Neural progenitor cell (in vitro differentiated cells): ENCODE results near the gene FECH. TPM values are rescaled to one million over a fixed set of nuclear protein-coding genes. Genes with fewer than 3 reads are reported as not detected.

ENCODE experiments used
- DNase-seq: peaks from one replicate; pipeline ENCODE4 v3.0.0-alpha.2; 2016; ENCODE audit warnings: low spot score
- H2AFZ ChIP-seq: fragments of 200-600 bp; sonication (generic); replicated peaks from 2 replicates; pipeline ENCODE4 v1.6.1; 2016; ENCODE audit warnings: antibody characterized with exemption
- H3F3A ChIP-seq: fragments of 200-600 bp; sonication (generic); 2 replicates; pipeline ENCODE4 v1.6.1; 2016; ENCODE audit warnings: antibody characterized with exemption, low read depth
- H3K27ac ChIP-seq: fragments of 200-600 bp; sonication (generic); 2 replicates; pipeline ENCODE4 v1.5.1; 2016; ENCODE audit warnings: mild to moderate bottlenecking
- H3K27me3 ChIP-seq: fragments of 200-600 bp; sonication (generic); 2 replicates; pipeline ENCODE4 v1.6.1; 2016; ENCODE audit warnings: mild to moderate bottlenecking, moderate library complexity
- H3K36me3 ChIP-seq: fragments of 200-600 bp; sonication (generic); 2 replicates; pipeline ENCODE4 v1.5.1; 2016
- H3K4me1 ChIP-seq: fragments of 200-600 bp; sonication (generic); 2 replicates; pipeline ENCODE4 v1.6.1; 2016; ENCODE audit warnings: mixed run types
- H3K4me2 ChIP-seq: fragments of 200-600 bp; sonication (generic); 2 replicates; pipeline ENCODE4 v1.6.1; 2016
- H3K4me3 ChIP-seq: fragments of 200-600 bp; sonication (generic); 2 replicates; pipeline ENCODE4 v1.5.1; 2016
- H3K79me2 ChIP-seq: fragments of 200-600 bp; sonication (generic); 2 replicates; pipeline ENCODE4 v1.6.1; 2016; ENCODE audit warnings: low read depth
- H3K9ac ChIP-seq: fragments of 200-600 bp; sonication (generic); 2 replicates; pipeline ENCODE4 v1.6.1; 2016
- H3K9me3 ChIP-seq: fragments of 200-600 bp; sonication (generic); 2 replicates; pipeline ENCODE4 v1.5.1; 2016; ENCODE audit warnings: low read depth
- H4K20me1 ChIP-seq: fragments of 200-600 bp; sonication (generic); 2 replicates; pipeline ENCODE4 v1.6.1; 2016; ENCODE audit warnings: low read depth
- H3K27ac Mint-ChIP-seq: 3 replicates; pipeline ENCODE4 v1.8.0; 2021; ENCODE audit warnings: mixed read lengths
- H3K27me3 Mint-ChIP-seq: 2 replicates; pipeline ENCODE4 v1.8.0; 2022; ENCODE audit warnings: low read depth, mild to moderate bottlenecking, inconsistent platforms, moderate library complexity, mixed read lengths; ENCODE audit not compliant: insufficient read depth
- H3K36me3 Mint-ChIP-seq: 3 replicates; pipeline ENCODE4 v1.8.0; 2021; ENCODE audit warnings: mixed read lengths
- H3K4me1 Mint-ChIP-seq: 3 replicates; pipeline ENCODE4 v1.8.0; 2021; ENCODE audit warnings: mixed read lengths
- H3K4me3 Mint-ChIP-seq: 3 replicates; pipeline ENCODE4 v1.8.0; 2021; ENCODE audit warnings: mild to moderate bottlenecking, moderate library complexity, mixed read lengths
- H3K9me3 Mint-ChIP-seq: 3 replicates; pipeline ENCODE4 v1.8.0; 2020; ENCODE audit warnings: mixed read lengths
- EZH2 ChIP-seq: fragments of 200-600 bp; sonication (generic); IDR thresholded peaks from 2 replicates; pipeline ENCODE4 v1.6.1; 2017; ENCODE audit warnings: antibody characterized with exemption, mild to moderate bottlenecking, moderate library complexity
- EZH2phosphoT487 ChIP-seq: fragments of 200-600 bp; sonication (generic); IDR thresholded peaks from 2 replicates; pipeline ENCODE4 v1.6.1; 2017; ENCODE audit warnings: antibody characterized with exemption
- total RNA-seq: library from RNA; depleted of rRNA; stranded (reverse); fragments of >200 nt; gene quantifications from 2 replicates; pipeline ENCODE4 v1.2.3, GENCODE V29; 2015; ENCODE audit warnings: low replicate concordance
- TF ChIP-seq, protein P1 (sequence below): fragments of 200-600 bp; sonication (generic); IDR thresholded peaks from 2 replicates; pipeline ENCODE4 v1.5.1; 2017; ENCODE audit warnings: antibody characterized with exemption, mild to moderate bottlenecking

Gene FECH
- total RNA-seq, 1 donor from 2014 or later: 16.4 TPM

- no peaks in the 10 kb centered on the region for H3K4me1 Mint-ChIP-seq
- H3K4me3 ChIP-seq: no peak overlapping the region
- H2AFZ ChIP-seq: no peak overlapping the region
- H3K36me3 Mint-ChIP-seq: peaks cover 17% of the 10 kb centered on the region
- peaks cover 2% of the 10 kb centered on the region for H3K27me3 Mint-ChIP-seq
- no peaks in the 10 kb centered on the region for H3K36me3 ChIP-seq
- no peaks in the 10 kb centered on the region for H4K20me1 ChIP-seq
- DNase-seq: no peak
- TF ChIP-seq EZH2 (no peak), EZH2phosphoT487 (no peak)
- TF ChIP-seq, protein P1, sequence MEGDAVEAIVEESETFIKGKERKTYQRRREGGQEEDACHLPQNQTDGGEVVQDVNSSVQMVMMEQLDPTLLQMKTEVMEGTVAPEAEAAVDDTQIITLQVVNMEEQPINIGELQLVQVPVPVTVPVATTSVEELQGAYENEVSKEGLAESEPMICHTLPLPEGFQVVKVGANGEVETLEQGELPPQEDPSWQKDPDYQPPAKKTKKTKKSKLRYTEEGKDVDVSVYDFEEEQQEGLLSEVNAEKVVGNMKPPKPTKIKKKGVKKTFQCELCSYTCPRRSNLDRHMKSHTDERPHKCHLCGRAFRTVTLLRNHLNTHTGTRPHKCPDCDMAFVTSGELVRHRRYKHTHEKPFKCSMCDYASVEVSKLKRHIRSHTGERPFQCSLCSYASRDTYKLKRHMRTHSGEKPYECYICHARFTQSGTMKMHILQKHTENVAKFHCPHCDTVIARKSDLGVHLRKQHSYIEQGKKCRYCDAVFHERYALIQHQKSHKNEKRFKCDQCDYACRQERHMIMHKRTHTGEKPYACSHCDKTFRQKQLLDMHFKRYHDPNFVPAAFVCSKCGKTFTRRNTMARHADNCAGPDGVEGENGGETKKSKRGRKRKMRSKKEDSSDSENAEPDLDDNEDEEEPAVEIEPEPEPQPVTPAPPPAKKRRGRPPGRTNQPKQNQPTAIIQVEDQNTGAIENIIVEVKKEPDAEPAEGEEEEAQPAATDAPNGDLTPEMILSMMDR: no peak
- H3K4me2 ChIP-seq: no peak overlapping the region
- no peaks in the 10 kb centered on the region for H3K79me2 ChIP-seq
- H3F3A ChIP-seq: no peaks in the 10 kb centered on the region
- no peaks in the 10 kb centered on the region for H3K9me3 Mint-ChIP-seq
- no peaks in the 10 kb centered on the region for H3K9me3 ChIP-seq
- no peak overlapping the region for H3K9ac ChIP-seq
- no peak overlapping the region for H3K27ac Mint-ChIP-seq
- H3K27me3 ChIP-seq: no peaks in the 10 kb centered on the region
- H3K27ac ChIP-seq: no peak overlapping the region
- no peaks in the 10 kb centered on the region for H3K4me1 ChIP-seq
- H3K4me3 Mint-ChIP-seq: no peak overlapping the region
These were observed 16.3 kb downstream of the FECH start for GRCh38 chr18:57570162-57570561.

DNA sequence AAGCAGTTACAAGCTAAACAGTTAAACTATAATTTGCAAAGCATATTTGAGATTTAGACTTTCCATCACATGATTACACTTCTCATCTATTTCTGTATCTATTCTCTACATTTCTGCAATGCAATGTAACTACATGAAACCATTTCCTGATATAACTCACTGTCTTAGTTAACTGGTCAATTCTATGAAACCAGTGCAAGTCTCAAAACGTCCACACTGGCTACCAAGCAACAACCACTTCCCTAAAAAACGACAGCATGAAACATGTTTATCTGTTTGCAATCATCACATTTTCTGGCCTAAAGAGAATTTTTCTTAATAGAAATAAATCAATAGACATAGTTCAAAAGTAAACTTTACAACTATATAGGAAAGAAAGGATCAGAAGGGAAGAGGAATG, 17.4 kb downstream of the FECH start:
- Mint-ChIP-seq H3K27ac (no peak overlapping the region), H3K36me3 (peaks cover 14% of the 10 kb centered on the region), H3K9me3 (no peaks in the 10 kb centered on the region), H3K4me1 (no peaks in the 10 kb centered on the region), H3K4me3 (no peak overlapping the region), H3K27me3 (no peaks in the 10 kb centered on the region)
- Histone ChIP-seq H3K4me1 (no peaks in the 10 kb centered on the region), H3K9ac (no peak overlapping the region), H3K36me3 (no peaks in the 10 kb centered on the region), H3K27ac (no peak overlapping the region), H3K79me2 (no peaks in the 10 kb centered on the region), H3K4me2 (no peak overlapping the region), H2AFZ (no peak overlapping the region), H3K9me3 (no peaks in the 10 kb centered on the region), H3K27me3 (no peaks in the 10 kb centered on the region), H3K4me3 (no peak overlapping the region), H4K20me1 (no peaks in the 10 kb centered on the region), H3F3A (no peaks in the 10 kb centered on the region)
- TF ChIP-seq EZH2: no peak
- TF ChIP-seq EZH2phosphoT487: no peak
- TF ChIP-seq, protein P1: no peak
- DNase-seq: no peak

- no peak overlapping the region for H3K27ac ChIP-seq
- H3K9me3 ChIP-seq: no peaks in the 10 kb centered on the region
- peaks cover 6% of the 10 kb centered on the region for H3K4me1 ChIP-seq
- no peaks in the 10 kb centered on the region for H3K79me2 ChIP-seq
- peak; percentile 84 for DNase-seq
- no peak overlapping the region for H3K4me3 ChIP-seq
- no peak overlapping the region for H3K4me3 Mint-ChIP-seq
- TF ChIP-seq EZH2phosphoT487: no peak
- TF ChIP-seq, protein P1: peak; percentile 98
- H3K27me3 ChIP-seq: no peaks in the 10 kb centered on the region
- H3K4me1 Mint-ChIP-seq: peaks cover 5% of the 10 kb centered on the region
- peak overlapping the region; percentile 50 for H3K4me2 ChIP-seq
- H3K27me3 Mint-ChIP-seq: no peaks in the 10 kb centered on the region
- no peaks in the 10 kb centered on the region for H4K20me1 ChIP-seq
- peaks cover 3% of the 10 kb centered on the region for H3F3A ChIP-seq
- H3K36me3 Mint-ChIP-seq: no peaks in the 10 kb centered on the region
- H3K9ac ChIP-seq: no peak overlapping the region
- H3K36me3 ChIP-seq: no peaks in the 10 kb centered on the region
- no peak overlapping the region for H2AFZ ChIP-seq
- H3K27ac Mint-ChIP-seq: no peak overlapping the region
- no peaks in the 10 kb centered on the region for H3K9me3 Mint-ChIP-seq
These were observed 24.6 kb downstream of the FECH start for GRCh38 chr18:57561728-57562423.
